ENCODE results near the gene FBXO31.
A peak's percentile ranks its signal among the peaks of the same experiment; 100 is the strongest.

Gene FBXO31

DNA sequence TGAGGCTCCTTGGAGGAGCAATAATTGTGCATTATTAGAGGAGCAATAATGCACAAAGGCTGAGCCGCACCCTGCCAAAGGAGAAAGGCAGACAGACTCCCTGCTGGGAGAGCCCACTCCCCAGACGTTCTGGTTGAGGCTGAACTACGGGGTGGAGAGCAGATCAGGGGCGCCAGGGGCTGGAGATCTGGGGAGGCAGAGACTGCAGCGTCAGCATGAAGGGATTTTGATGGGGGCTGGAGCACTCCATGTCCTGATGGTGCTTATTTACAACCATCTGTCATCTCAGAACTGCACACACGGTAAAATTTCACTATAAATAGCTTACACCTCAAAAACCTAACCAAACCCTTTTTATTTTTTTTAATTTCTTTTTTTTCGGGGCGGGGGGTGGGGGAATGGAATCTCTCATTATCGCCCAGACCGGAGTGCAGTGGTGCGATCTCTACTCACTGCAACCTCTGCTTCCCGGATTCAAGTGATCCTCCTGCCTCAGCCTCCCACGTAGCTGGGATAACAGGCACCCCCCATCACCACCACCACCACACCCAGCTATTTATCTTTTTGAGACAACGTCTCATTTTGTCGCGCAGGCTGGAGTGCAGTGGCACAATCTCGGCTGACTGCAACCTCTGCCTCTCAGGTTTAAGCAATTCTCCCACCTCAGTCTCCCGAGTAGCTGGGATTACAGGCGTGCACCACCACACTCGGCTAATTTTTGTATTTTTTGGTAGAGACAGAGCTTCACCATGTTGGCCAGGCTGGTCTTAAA lies 62.1 kb downstream of the FBXO31 start:
- TF ChIP-seq, protein P1, sequence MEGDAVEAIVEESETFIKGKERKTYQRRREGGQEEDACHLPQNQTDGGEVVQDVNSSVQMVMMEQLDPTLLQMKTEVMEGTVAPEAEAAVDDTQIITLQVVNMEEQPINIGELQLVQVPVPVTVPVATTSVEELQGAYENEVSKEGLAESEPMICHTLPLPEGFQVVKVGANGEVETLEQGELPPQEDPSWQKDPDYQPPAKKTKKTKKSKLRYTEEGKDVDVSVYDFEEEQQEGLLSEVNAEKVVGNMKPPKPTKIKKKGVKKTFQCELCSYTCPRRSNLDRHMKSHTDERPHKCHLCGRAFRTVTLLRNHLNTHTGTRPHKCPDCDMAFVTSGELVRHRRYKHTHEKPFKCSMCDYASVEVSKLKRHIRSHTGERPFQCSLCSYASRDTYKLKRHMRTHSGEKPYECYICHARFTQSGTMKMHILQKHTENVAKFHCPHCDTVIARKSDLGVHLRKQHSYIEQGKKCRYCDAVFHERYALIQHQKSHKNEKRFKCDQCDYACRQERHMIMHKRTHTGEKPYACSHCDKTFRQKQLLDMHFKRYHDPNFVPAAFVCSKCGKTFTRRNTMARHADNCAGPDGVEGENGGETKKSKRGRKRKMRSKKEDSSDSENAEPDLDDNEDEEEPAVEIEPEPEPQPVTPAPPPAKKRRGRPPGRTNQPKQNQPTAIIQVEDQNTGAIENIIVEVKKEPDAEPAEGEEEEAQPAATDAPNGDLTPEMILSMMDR (IDR thresholded peaks at IDR 0.05; ENCODE audit: low read depth, low read length) = no peak
- DNase-seq (ENCODE audit: extremely low read depth, low read depth) = no peak

DNA sequence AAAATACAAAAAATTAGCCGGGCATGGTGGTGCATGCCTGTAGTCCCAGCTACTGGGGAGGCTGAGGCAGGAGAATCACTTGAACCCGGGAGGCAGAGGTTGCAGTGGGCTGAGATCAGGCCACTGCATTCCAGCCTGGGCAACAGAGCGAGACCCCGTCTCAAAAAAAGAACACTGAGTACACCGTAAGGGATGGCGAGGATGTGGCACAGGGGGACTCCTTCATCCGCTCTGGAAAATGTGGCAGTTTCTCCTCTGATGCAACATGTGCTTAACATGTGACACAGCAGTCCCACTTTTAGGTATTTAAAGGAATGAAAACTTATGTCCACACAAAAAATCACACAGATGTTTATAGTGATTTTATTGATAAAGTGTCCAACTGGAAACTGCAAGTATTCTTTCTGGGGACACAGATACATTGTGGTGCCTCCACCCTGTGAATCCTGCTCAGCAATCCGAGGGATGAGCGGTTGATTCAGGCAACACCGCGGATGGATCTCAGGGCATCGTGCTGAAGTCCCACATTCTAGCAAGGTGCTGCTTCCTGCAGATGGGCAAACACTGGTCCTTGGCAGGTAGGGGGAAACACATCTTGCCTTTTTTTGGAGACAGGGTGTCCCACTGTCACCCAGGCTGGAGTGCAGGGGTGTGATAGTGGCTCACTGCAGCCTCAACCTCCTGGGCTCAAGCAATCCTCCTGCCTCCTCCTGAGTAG lies 62.9 kb downstream of the FBXO31 start:
- no peak for DNase-seq (ENCODE audit: extremely low read depth, low read depth)
- TF ChIP-seq, protein P1 (IDR thresholded peaks at IDR 0.05; ENCODE audit: low read depth, low read length) = no peak

DNA sequence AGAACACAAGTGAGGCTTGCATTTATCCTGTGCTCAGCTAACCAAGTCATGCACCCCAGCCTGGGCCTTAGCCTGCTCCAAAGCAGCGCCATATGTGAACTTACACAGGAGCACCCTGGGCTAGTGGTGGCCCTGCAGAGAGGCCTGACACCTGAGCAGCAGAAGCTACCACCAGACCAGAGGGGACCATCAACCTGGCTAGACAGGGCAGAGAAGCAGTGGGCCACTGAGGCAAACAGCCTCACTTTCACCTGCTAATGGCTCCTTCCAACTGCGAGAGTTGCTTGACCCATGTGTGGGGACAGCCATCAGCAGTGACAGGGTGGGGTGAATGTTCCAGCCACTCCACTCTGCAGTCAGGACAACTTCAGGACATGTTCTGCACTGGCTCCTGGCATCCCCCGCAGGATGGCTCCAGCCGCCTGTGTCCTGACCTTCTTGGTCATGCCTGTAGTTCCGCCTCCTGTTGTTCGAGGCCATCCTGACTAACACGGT lies 63.5 kb downstream of the FBXO31 start:
- TF ChIP-seq, protein P1 (IDR thresholded peaks at IDR 0.05; ENCODE audit: low read depth, low read length) = no peak
- no peak for DNase-seq (ENCODE audit: extremely low read depth, low read depth)

DNA sequence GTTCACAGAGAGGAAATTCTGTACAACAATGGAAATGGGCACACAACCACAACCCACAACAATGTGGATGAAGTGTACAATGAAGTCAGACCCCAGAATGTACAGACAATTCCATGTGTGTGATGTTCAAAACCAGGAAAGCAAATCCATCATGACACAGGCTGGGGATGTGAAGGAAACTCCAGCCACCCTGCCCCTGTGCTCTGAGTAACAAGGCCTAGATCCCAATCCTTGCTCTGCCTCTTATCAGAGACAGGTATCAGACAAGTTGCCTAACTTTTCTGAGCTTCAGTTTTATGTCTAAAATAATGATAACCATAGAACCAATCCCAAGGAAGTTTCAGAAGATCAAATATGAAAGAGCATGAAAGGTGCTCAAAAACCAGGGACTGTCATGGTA lies 64.6 kb downstream of the FBXO31 start:
- DNase-seq (ENCODE audit: extremely low read depth, low read depth) = no peak
- TF ChIP-seq, protein P1 (IDR thresholded peaks at IDR 0.05; ENCODE audit: low read depth, low read length) = no peak

DNA sequence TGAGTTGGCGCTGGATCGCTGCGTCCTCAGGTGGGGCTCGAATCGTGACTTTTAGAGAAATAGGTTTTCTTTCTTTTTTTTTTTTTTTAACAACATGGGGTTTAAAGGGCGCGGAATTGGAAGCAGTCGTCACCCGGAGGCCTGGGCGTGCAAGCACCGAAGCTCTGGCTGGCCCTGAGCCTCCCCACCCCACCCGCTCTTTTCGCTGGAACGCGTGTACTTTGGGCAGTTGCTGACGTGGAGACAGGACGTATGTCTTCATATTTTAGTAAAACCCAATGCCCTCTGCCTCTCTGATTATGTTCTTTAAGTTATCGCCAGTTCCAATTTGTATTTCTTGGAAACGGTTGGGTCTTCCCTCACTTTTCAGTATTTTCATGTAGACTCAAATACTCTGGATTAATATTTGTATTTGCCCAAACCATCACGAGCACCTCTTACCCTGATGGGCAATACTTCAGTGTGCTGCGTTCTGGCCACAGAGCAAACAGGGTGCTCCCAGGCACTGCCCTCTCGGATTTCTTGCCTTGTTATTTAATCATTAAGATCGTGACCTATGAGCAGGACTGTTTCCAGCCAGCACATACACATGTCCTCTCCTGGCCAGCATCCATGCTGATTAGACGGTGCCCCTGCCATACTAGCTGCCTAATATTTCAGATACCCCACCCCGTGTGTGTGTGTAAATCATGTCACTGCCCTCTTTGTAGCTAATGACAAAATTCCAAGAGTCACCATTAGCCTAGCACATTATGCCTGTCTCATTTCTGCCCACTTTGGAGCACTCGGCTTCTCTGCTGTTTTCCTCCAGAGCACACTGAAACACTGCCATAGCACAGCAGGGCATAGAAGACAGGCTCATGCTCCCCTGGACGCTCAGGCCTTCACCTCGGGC lies 65.6 kb downstream of the FBXO31 start:
- TF ChIP-seq, protein P1 (IDR thresholded peaks at IDR 0.05; ENCODE audit: low read depth, low read length) = no peak
- peak; percentile 27 for DNase-seq (ENCODE audit: extremely low read depth, low read depth)

DNA sequence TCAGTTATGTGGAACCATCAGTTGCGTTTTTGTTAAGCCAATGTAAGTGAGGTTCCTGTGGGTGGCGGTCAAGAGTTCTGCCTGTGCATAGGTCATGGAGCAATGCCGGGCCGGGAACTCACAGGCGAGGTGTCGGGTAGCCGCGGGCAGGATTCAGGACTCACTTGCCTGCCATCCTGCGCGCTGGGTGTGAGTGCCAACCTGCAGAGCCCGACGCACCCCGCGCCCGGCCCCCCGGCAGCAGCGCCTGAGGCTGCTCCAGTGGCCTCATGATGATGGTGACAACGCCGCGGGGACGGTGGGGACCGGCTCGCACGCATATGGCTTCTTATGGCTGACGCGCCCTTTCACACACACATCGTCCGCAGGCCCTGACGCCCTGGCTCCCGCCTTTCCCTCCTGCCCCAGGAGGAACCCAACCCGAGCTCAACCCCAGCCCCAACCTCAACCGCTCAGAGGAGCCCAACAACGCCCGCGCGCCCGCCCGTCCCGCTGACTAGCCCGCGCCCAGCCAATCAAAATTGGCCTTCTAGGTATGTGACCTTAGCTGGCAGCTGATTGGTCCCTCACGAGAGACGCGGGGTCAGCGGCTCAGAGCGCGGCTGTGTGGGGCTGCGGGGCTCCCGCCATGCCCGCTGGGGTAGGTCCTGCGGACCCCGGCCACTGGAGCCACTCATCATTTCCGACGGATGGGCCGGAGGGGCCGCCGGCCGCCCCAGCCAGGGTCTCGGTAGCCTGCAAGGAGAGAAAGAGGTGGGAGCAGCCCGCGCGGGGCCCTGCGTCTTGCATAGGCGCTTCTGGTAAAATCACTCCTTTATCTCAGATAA lies 66.4 kb downstream of the FBXO31 start, which contains the start of gene C16orf95:
Gene C16orf95, minus strand, starts transcription at position 470 of the 827 bp plus-strand sequence. Its CDS starts 150 bp downstream, at position 320.
- TF ChIP-seq, protein P1 (IDR thresholded peaks at IDR 0.05; ENCODE audit: low read depth, low read length) = peak; percentile 68
- peak; percentile 88 for DNase-seq (ENCODE audit: extremely low read depth, low read depth)

Data from AG09319 (cell line).